NCI-H2227 (cell line): Measurements from ENCODE around the gene SORCS2.

Experiments used
- DNase-seq: peaks from one replicate; lab custom pipeline; 2025; ENCODE audit not compliant: unreplicated experiment; lab: John Stamatoyannopoulos, UW

Gene SORCS2

GRCh38 chr4:7348946-7349900, 156.9 kb downstream of the SORCS2 start:
- peak; percentile 5 for DNase-seq

- no peak for DNase-seq
These were observed 158.1 kb downstream of the SORCS2 start for GRCh38 chr4:7350396-7350795.

- no peak for DNase-seq
These were observed 158.7 kb downstream of the SORCS2 start for GRCh38 chr4:7351014-7351413.

- no peak for DNase-seq
These were observed 160.1 kb downstream of the SORCS2 start for GRCh38 chr4:7352486-7352885.

GRCh38 chr4:7353046-7353790, 160.9 kb downstream of the SORCS2 start:
- DNase-seq = no peak

- DNase-seq = no peak
These were observed 161.7 kb downstream of the SORCS2 start for GRCh38 chr4:7353846-7354610.

- no peak for DNase-seq
These were observed 162.6 kb downstream of the SORCS2 start for GRCh38 chr4:7354927-7355326.

- DNase-seq = no peak
These were observed 163.5 kb downstream of the SORCS2 start for GRCh38 chr4:7355795-7356194.

GRCh38 chr4:7356667-7357310, 164.5 kb downstream of the SORCS2 start:
- no peak for DNase-seq

GRCh38 chr4:7357323-7357722, 165.0 kb downstream of the SORCS2 start:
- no peak for DNase-seq

GRCh38 chr4:7358100-7358735, 165.9 kb downstream of the SORCS2 start:
- DNase-seq = no peak

- peak; percentile 39 for DNase-seq
These were observed 167.2 kb downstream of the SORCS2 start for GRCh38 chr4:7359400-7360062.

- no peak for DNase-seq
These were observed 168.5 kb downstream of the SORCS2 start for GRCh38 chr4:7360806-7361205.

GRCh38 chr4:7361280-7361895, 169.1 kb downstream of the SORCS2 start:
- DNase-seq = peak; percentile 5

- DNase-seq = no peak
These were observed 170.0 kb downstream of the SORCS2 start for GRCh38 chr4:7362341-7362740.

GRCh38 chr4:7362862-7363430, 170.6 kb downstream of the SORCS2 start:
- no peak for DNase-seq

- no peak for DNase-seq
These were observed 172.6 kb downstream of the SORCS2 start for GRCh38 chr4:7364979-7365378.

- peak; percentile 41 for DNase-seq
These were observed 173.3 kb downstream of the SORCS2 start for GRCh38 chr4:7365462-7366179.
